ENCODE data around the gene INAFM2.

- TF ChIP-seq CTCF (conservative IDR thresholded peaks at IDR 0.05; ENCODE audit: low read length), result no peak
- TF ChIP-seq EZH2phosphoT487 (IDR thresholded peaks at IDR 0.05; ENCODE audit: borderline replicate concordance, low read depth, low read length), result no peak
Measured at GRCh38 chr15:40281057-40281800, 42.3 kb upstream of the INAFM2 start.

Measured in OCI-LY7 (cell line).